ENCODE results near the gene KCMF1.
"Not testable (repeated sequence)": the region's sequence is repeated elsewhere in the genome, so short reads cannot be mapped to it uniquely, and the experiment has no call there.

Gene KCMF1

DNA sequence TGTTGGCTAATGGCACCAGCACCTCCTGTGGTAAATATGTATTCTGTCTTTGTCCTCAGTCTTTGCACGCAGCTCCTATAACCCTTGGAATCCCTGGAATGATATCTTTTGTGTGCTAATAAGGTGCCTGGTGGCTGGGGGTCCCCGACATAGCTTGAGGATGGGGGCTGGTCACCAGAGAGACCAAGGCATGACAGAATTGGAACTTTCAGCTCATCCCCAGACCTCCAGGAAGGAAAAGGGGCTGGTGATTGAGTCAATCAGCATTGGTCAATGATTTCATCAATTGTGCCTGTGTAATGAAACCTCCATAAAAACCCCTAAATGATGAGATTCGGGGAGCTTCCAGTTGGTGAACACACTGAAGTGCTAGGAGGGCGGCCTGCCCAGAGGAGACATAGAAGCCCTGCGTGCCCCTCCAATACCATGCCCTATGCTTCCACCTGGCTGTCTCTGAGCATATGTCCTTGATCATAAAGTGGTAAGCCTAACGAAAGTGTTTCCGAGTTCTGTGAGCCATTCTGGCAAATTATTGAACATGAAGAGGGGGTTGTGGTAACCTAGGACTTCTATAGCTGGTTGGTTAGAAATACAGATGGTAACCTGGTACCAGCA is 26.6 kb upstream of the KCMF1 start:
- H3K36me3 Mint-ChIP-seq (ENCODE audit: low read depth), result peaks cover 2% of the 10 kb centered on the region
- H3K27ac Mint-ChIP-seq, result peak overlapping the region; percentile 93
- no peaks in the 10 kb centered on the region for H3K27me3 Mint-ChIP-seq
- peak; percentile 23 for DNase-seq
- H3K4me3 Mint-ChIP-seq, result no peak overlapping the region
- H3K4me1 Mint-ChIP-seq (ENCODE audit: low read depth), result peaks cover 67% of the 10 kb centered on the region
- H3K9me3 Mint-ChIP-seq, result no peaks in the 10 kb centered on the region

DNA sequence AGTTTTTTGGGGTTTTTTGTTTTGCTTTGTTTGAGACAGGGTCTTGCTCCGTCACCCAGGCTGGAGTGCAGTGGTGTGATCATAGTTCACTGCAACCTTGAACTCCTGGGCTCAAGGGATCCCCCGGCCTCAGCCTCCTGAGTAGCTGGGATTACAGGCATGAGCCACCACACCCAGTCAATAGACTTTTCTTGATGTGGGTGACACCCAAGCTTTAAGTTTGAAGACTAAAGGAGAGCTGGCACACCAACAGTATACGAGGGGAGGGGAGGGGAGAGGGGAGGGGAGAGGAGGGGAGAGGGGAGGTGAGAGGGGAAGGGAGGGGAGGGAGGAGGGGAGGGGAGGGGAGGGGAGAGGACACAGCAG is 25.1 kb upstream of the KCMF1 start:
- peak; percentile 64 for DNase-seq
- H3K4me3 Mint-ChIP-seq, result peak overlapping the region; percentile 51
- H3K36me3 Mint-ChIP-seq (ENCODE audit: low read depth); H3K9me3 Mint-ChIP-seq; H3K27me3 Mint-ChIP-seq: not testable (repeated sequence)
- H3K4me1 Mint-ChIP-seq (ENCODE audit: low read depth), result peaks cover 54% of the 10 kb centered on the region
- H3K27ac Mint-ChIP-seq, result peak overlapping the region; percentile 93

DNA sequence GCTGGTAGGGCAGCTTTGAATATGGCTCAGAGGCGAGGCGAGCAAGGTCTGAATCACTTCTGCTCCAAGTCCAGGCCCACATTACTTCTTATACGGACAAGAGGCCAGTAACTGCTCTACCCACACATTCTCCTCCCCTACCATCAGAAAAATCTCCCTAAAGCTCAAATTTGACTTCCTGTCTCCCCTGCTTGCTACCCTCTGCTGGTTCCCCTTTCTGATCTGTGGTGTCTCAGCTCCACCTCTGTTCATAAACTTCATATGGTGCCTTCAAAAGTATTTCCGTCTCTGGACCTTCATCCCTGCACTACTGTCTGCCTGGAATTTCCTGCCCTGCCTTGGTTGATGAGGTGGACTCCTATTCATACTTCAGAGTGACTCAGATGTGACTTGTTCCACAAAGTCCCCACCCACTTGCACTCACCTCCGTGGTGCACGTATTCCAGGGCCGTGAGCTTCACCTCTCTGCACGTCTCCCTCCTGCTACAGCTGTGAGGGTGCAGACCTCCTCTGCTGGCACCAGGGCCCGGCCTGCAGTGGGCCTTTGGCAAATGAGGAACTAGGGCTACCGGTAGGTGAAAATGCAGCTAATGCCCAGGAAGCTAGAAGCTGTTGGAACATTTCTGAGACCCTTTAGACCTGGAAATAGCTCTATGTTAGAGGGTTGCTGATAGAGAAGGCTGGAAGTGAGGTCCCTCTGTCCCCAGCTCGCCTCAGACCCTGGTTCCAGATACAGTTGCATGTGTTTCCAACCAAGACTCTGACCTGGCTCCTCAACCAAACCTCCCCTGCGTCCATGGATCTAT is 24.6 kb upstream of the KCMF1 start:
- Mint-ChIP-seq H3K27me3 (no peaks in the 10 kb centered on the region), H3K36me3 (ENCODE audit: low read depth) (peaks cover 2% of the 10 kb centered on the region), H3K9me3 (no peaks in the 10 kb centered on the region), H3K4me1 (ENCODE audit: low read depth) (peaks cover 49% of the 10 kb centered on the region), H3K4me3 (peak overlapping the region; percentile 33), H3K27ac (peak overlapping the region; percentile 93)
- DNase-seq, result peak; percentile 79

GRCh38 chr2:84947010-84947593 is 23.9 kb upstream of the KCMF1 start:
- Mint-ChIP-seq H3K4me1 (ENCODE audit: low read depth) (peaks cover 46% of the 10 kb centered on the region), H3K27ac (peak overlapping the region; percentile 93), H3K36me3 (ENCODE audit: low read depth) (peaks cover 2% of the 10 kb centered on the region), H3K27me3 (no peaks in the 10 kb centered on the region), H3K4me3 (peak overlapping the region; percentile 33), H3K9me3 (no peaks in the 10 kb centered on the region)
- DNase-seq, result no peak

DNA sequence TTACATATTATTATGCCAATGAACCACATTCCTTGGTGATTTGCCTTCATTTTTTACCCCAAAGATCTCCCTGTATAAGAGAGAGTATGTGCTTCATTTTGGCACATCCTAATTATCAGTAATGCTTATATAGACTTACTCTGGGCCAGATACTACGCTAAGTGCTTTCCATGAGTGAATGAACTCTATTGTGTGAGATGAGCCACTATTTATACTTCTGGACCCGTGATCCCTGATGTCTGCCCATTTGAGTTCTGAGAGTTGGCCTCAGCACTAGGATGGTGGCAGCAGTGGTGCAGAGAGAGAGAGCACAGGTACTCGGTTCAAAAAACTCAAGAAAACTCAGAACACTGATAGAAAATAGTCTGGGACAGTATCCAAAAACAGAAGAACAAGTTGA is 17.4 kb upstream of the KCMF1 start:
- Mint-ChIP-seq H3K36me3 (ENCODE audit: low read depth) (peaks cover 12% of the 10 kb centered on the region), H3K9me3 (no peaks in the 10 kb centered on the region), H3K27me3 (no peaks in the 10 kb centered on the region), H3K4me1 (ENCODE audit: low read depth) (peaks cover 11% of the 10 kb centered on the region), H3K27ac (no peak overlapping the region), H3K4me3 (no peak overlapping the region)
- no peak for DNase-seq

- peaks cover 19% of the 10 kb centered on the region for H3K4me1 Mint-ChIP-seq (ENCODE audit: low read depth)
- no peak overlapping the region for H3K4me3 Mint-ChIP-seq
- H3K27ac Mint-ChIP-seq, result no peak overlapping the region
- DNase-seq, result peak; percentile 19
- H3K27me3 Mint-ChIP-seq, result no peaks in the 10 kb centered on the region
- peaks cover 18% of the 10 kb centered on the region for H3K36me3 Mint-ChIP-seq (ENCODE audit: low read depth)
- H3K9me3 Mint-ChIP-seq, result no peaks in the 10 kb centered on the region
These were observed 16.6 kb upstream of the KCMF1 start for GRCh38 chr2:84954329-84954728.

GRCh38 chr2:84956334-84957297 is 14.3 kb upstream of the KCMF1 start:
- Mint-ChIP-seq H3K4me3 (no peak overlapping the region), H3K27ac (peak overlapping the region; percentile 53)

DNA sequence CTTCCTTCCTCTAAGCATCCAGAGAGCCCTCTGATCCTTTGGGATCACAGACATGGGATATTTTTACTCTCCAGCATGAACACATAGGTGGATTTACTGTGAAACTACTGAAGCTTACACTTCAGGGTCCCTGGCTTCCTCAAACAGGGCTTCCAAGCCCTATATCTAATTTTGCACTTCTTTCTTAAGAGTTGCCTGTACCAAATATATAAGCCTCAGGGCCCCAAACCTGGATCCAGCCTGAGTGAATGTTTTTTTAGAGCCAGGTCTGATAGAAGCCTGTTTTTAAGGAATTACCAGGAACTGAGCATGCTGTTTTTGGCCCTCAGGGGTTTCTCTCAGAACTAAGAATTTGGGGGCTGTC is 13.2 kb upstream of the KCMF1 start:
- Mint-ChIP-seq H3K9me3 (no peaks in the 10 kb centered on the region), H3K27ac (peak overlapping the region; percentile 52), H3K4me3 (no peak overlapping the region), H3K36me3 (ENCODE audit: low read depth) (peaks cover 42% of the 10 kb centered on the region), H3K4me1 (ENCODE audit: low read depth) (peaks cover 26% of the 10 kb centered on the region), H3K27me3 (no peaks in the 10 kb centered on the region)
- DNase-seq, result no peak

More at GRCh38 chr2:84956334-84957297, 14.3 kb upstream of the KCMF1 start:
- Mint-ChIP-seq H3K36me3 (ENCODE audit: low read depth) (peaks cover 33% of the 10 kb centered on the region), H3K27me3 (no peaks in the 10 kb centered on the region), H3K4me1 (ENCODE audit: low read depth) (peaks cover 23% of the 10 kb centered on the region), H3K9me3 (no peaks in the 10 kb centered on the region)
- no peak for DNase-seq

DNA sequence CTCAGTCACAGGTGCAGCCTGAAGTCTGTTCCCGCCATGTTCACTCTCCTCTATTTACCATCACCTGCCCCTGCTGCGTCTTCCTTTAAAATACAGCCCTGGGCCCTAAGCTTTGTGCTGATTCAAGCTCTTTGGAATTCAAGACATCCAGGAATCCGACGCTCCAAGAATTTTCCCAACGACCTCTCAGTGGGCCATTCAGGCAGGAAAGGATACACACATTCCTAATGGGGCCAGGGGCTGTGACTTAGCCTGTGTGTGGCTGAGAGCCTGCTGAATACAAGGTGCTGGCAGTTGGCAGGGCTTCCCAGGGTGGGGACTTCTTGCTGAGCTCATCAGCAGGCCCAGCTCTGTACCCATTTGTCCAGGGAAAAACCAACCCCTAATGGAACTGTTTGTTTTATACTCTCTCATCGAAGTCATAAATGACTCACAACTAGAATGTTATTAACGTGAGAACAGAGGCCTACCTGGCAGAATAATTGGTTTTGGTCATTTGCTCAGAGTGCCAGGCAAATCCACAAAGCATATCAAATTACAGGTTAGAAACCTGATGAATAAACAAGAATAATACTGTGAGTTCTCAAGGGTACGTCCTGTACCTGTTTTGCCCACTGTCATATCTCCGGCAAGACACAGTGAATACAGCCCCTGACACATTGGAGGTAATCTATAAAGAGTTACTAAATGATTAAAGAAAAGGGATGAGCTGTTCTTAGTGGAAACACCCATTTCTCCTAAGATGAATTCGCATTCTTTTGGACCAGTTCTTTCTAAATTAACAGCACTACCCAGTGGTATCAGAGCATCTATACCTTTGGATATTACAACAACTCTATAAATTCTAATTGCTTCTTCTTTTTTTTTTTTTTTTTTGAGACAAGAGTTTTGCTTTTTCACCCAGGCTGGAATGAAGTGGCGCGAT is 12.6 kb upstream of the KCMF1 start:
- Mint-ChIP-seq H3K9me3 (no peaks in the 10 kb centered on the region), H3K27me3 (no peaks in the 10 kb centered on the region), H3K4me3 (no peak overlapping the region), H3K4me1 (ENCODE audit: low read depth) (peaks cover 33% of the 10 kb centered on the region), H3K27ac (peak overlapping the region; percentile 52), H3K36me3 (ENCODE audit: low read depth) (peaks cover 49% of the 10 kb centered on the region)
- DNase-seq, result no peak

DNA sequence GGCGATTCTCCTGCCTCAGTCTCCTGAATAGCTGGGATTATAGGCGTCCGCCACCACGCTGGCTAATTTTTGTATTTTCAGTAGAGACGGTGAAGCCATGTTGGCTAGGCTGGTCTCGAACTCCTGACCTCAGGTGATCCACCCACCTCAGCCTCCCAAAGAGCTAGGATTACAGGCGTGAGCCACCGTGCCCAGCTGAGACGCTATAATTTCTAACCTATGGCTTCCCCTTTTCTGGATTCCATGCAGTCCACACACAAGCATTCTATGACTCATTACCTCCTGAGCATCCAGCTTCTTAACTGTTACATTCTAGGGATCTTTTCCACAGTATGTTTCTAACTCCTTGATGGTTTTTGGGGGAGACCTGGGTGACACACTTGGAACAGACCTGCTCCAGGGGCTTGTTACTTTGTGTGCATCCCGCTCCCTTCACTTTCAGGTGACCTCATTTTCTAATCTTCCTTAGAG is 11.8 kb upstream of the KCMF1 start:
- Mint-ChIP-seq H3K4me3 (no peak overlapping the region), H3K36me3 (ENCODE audit: low read depth) (peaks cover 56% of the 10 kb centered on the region), H3K27ac (no peak overlapping the region), H3K27me3 (no peaks in the 10 kb centered on the region), H3K4me1 (ENCODE audit: low read depth) (peaks cover 40% of the 10 kb centered on the region), H3K9me3 (no peaks in the 10 kb centered on the region)
- no peak for DNase-seq

DNA sequence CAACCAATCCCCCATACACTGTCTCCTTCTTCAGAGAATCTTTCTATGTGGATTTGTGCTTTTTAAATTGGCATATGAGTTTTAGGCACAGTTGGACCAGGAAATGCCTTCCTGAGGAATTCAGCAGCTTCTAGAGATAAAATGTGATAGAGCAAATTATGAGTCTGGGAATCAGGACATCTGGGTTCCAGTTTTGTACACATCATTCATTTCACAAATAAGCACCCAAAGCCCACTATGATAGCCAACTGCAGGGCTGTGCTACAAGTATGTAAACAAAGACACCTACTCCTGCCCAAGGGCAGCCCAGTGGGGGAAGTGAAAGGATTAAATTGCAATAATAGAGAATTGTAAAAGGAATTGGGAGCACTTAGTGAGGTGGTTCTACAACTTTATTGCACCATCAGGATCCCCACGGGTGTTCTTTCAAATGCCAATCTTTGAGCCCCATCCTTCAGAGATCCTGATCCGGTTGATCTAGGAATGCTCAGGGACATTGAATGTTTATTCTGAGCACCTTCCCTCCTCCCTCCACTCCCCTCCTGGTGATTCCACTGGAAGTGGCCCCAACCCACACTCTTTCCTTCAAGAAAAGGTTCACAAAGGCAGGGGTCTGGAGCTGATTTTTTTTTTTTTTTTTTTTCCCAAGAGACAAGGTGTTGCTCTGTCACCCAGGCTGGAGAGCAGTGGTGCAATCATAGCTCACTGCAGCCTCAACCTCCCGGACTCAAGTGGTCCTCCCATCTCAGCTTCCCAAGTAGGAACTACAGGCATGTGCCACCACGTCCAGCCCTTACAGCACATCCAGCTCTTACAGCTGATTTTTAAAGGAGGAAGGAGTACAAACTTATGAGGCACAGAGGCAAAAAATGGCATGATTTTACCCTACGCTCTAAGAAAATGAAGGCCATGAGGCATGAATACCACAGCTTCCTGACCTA is 11.1 kb upstream of the KCMF1 start:
- no peak for DNase-seq
- Mint-ChIP-seq H3K27ac (peak overlapping the region; percentile 26), H3K36me3 (ENCODE audit: low read depth) (peaks cover 63% of the 10 kb centered on the region), H3K4me3 (no peak overlapping the region), H3K9me3 (no peaks in the 10 kb centered on the region), H3K4me1 (ENCODE audit: low read depth) (peaks cover 42% of the 10 kb centered on the region), H3K27me3 (no peaks in the 10 kb centered on the region)

DNA sequence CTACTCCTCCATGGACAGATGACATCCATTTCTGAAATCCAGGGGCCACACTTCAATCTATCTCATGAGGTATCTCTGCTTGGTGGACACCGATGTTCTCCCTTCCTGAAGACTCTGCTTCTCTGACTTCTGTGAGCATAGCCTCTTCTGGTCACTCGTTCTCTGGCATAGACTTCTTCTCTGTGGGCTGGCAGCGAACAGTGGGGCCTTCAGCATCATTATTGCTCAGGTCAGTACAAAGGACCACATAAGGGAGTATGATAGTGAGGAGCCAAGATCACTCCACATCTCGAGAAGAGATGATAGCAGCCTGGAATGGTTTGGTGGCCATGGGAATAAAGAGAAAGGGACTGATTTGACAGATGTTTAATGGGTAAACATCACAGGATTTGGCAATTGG is 8.0 kb upstream of the KCMF1 start:
- peaks cover 50% of the 10 kb centered on the region for H3K4me1 Mint-ChIP-seq (ENCODE audit: low read depth)
- DNase-seq, result no peak
- H3K4me3 Mint-ChIP-seq, result no peak overlapping the region
- no peaks in the 10 kb centered on the region for H3K27me3 Mint-ChIP-seq
- no peaks in the 10 kb centered on the region for H3K9me3 Mint-ChIP-seq
- peaks cover 79% of the 10 kb centered on the region for H3K36me3 Mint-ChIP-seq (ENCODE audit: low read depth)
- peak overlapping the region; percentile 27 for H3K27ac Mint-ChIP-seq

GRCh38 chr2:84963323-84963691 is 7.7 kb upstream of the KCMF1 start:
- Mint-ChIP-seq H3K27me3 (no peaks in the 10 kb centered on the region), H3K4me3 (no peak overlapping the region), H3K36me3 (ENCODE audit: low read depth) (peaks cover 79% of the 10 kb centered on the region), H3K4me1 (ENCODE audit: low read depth) (peaks cover 50% of the 10 kb centered on the region), H3K9me3 (no peaks in the 10 kb centered on the region), H3K27ac (peak overlapping the region; percentile 27)
- no peak for DNase-seq

Data from activated T-cell treated with anti-CD3 and anti-CD28 coated beads, Interleukin-2, amount 50 U/mL, for 24 hours (primary cell).